ENCODE results near the gene IL18RAP.

Gene IL18RAP

GRCh38 chr2:102461188-102461587 lies 38.2 kb downstream of the IL18RAP start:
- DNase-seq, result no peak

- no peak for DNase-seq
Observed at GRCh38 chr2:102463160-102463559, 40.2 kb downstream of the IL18RAP start.

GRCh38 chr2:102470168-102470567 lies 47.2 kb downstream of the IL18RAP start:
- DNase-seq, result no peak

GRCh38 chr2:102473020-102473419 lies 50.1 kb downstream of the IL18RAP start, which contains the start of gene SLC9A4:
Gene SLC9A4 (plus strand): TSS chr2:102473226. CDS start chr2:102473760, 534 bp downstream.
- no peak for DNase-seq

- no peak for DNase-seq
Observed at GRCh38 chr2:102473631-102474030, 50.7 kb downstream of the IL18RAP start.

GRCh38 chr2:102474785-102475184 lies 51.8 kb downstream of the IL18RAP start:
- no peak for DNase-seq

- DNase-seq, result no peak
Observed at GRCh38 chr2:102478686-102479470, 55.9 kb downstream of the IL18RAP start.

- no peak for DNase-seq
Observed at GRCh38 chr2:102480285-102481195, 57.6 kb downstream of the IL18RAP start.

- DNase-seq, result no peak
Observed at GRCh38 chr2:102481931-102482330, 59.0 kb downstream of the IL18RAP start.

- no peak for DNase-seq
Observed at GRCh38 chr2:102483086-102483485, 60.1 kb downstream of the IL18RAP start.

GRCh38 chr2:102484310-102485061 lies 61.5 kb downstream of the IL18RAP start:
- DNase-seq, result no peak

- no peak for DNase-seq
Observed at GRCh38 chr2:102485147-102485785, 62.3 kb downstream of the IL18RAP start.

- DNase-seq, result no peak
Observed at GRCh38 chr2:102486941-102487702, 64.2 kb downstream of the IL18RAP start.

GRCh38 chr2:102487761-102488462 lies 65.0 kb downstream of the IL18RAP start:
- DNase-seq, result no peak

GRCh38 chr2:102489646-102490045 lies 66.7 kb downstream of the IL18RAP start:
- no peak for DNase-seq

- DNase-seq, result no peak
Observed at GRCh38 chr2:102492006-102492405, 69.0 kb downstream of the IL18RAP start.

- DNase-seq, result no peak
Observed at GRCh38 chr2:102494570-102494969, 71.6 kb downstream of the IL18RAP start.

GRCh38 chr2:102498414-102498813 lies 75.5 kb downstream of the IL18RAP start:
- no peak for DNase-seq

- no peak for DNase-seq
Observed at GRCh38 chr2:102499558-102499957, 76.6 kb downstream of the IL18RAP start.

Data from NCI-H510A (cell line).